Endothelial cell of umbilical vein (primary cell): ENCODE data around the gene ANKS1A. TPM values are rescaled to one million over a fixed set of nuclear protein-coding genes. Genes with fewer than 3 reads are reported as not detected.

Experiments used
- BruUV-seq: library from RNA; stranded (reverse); fragments of 400-500 nt; replicated peaks from 2 replicates; lab custom pipeline; 2021; lab: Mats Ljungman, UMichigan
- CTCF ChIA-PET: fragments of 300-600, 350-600 bp; sonication (Branson Sonifier 250); formaldehyde crosslinking; loops from one replicate; lab custom pipeline; 2021; ENCODE audit warnings: antibody characterized with exemption, inconsistent platforms; lab: Charles Lee
- POLR2A ChIA-PET: fragments of 300-600, 350-600 bp; sonication (Branson Sonifier 250); formaldehyde crosslinking; loops from one replicate; lab custom pipeline; 2021; ENCODE audit warnings: antibody characterized with exemption, inconsistent platforms; lab: Charles Lee
- DNase-seq: peaks from one replicate; pipeline ENCODE4 v3.0.0-alpha.2; 2011; ENCODE audit warnings: low read depth, low spot score
- FAIRE-seq: peaks from 2 replicates; lab custom pipeline; 2011; peaks lifted over from hg19 to GRCh38; lab: Jason Lieb, UNC
- H2AFZ ChIP-seq: 2 replicates; pipeline ENCODE4 v1.6.0; 2012; ENCODE audit warnings: low read depth, low read length, control low read depth, inconsistent platforms
- H3K27ac ChIP-seq: 2 replicates; pipeline ENCODE4 v1.5.1; 2011; ENCODE audit warnings: low read depth, mild to moderate bottlenecking, control low read depth, low read length, moderate library complexity; ENCODE audit not compliant: insufficient read depth
- H3K27me3 ChIP-seq, 2 experiments: 2 replicates each; pipeline versions ENCODE4 v1.6.0 to v1.6.1; 2011; ENCODE audit warnings: low read length in 2 of 2, mixed read lengths in 1 of 2; ENCODE audit not compliant: control insufficient read depth in 2 of 2, insufficient read depth in 2 of 2
- H3K36me3 ChIP-seq, 2 experiments: 2 replicates in 1 of 2; 3 replicates in 1 of 2; pipeline ENCODE4 v1.5.1; 2011; ENCODE audit warnings: low read length in 2 of 2, mild to moderate bottlenecking in 1 of 2, moderate library complexity in 1 of 2; ENCODE audit not compliant: control insufficient read depth in 2 of 2, insufficient read depth in 2 of 2; ENCODE audit errors: extremely low read depth in 1 of 2
- H3K4me1 ChIP-seq: 3 replicates; pipeline ENCODE4 v1.5.1; 2011; ENCODE audit warnings: mild to moderate bottlenecking, low read length; ENCODE audit not compliant: control insufficient read depth, insufficient read depth; ENCODE audit errors: extremely low read depth
- H3K4me2 ChIP-seq: 2 replicates; pipeline ENCODE4 v1.6.1; 2011; ENCODE audit warnings: low read length, control low read depth, mixed read lengths; ENCODE audit not compliant: insufficient read depth
- H3K4me3 ChIP-seq, 3 experiments: fragments of 200-600 bp in 1 of 3; sonication (generic), shearing (Covaris generic) in 1 of 3; replicated peaks in 1 of 3; 2 replicates each; pipeline ENCODE4 v1.5.1; 2011 to 2016; ENCODE audit warnings: control low read depth in 3 of 3, low read length in 3 of 3, mild to moderate bottlenecking in 2 of 3, inconsistent platforms in 1 of 3, low read depth in 1 of 3, moderate library complexity in 1 of 3; ENCODE audit not compliant: insufficient read depth in 1 of 3
- H3K79me2 ChIP-seq: 2 replicates; pipeline ENCODE4 v1.6.0; 2012; ENCODE audit warnings: low read length, inconsistent platforms; ENCODE audit not compliant: control insufficient read depth, insufficient read depth
- H3K9ac ChIP-seq: replicated peaks from 2 replicates; pipeline ENCODE3; 2011; ENCODE audit warnings: low read length, control low read depth; ENCODE audit not compliant: insufficient read depth; ENCODE audit errors: extremely low read depth
- H3K9me1 ChIP-seq: replicated peaks from 3 replicates; pipeline ENCODE4 v1.6.0; 2011; ENCODE audit warnings: mild to moderate bottlenecking, low read length; ENCODE audit not compliant: control insufficient read depth, insufficient read depth; ENCODE audit errors: extremely low read depth
- H3K9me3 ChIP-seq: replicated peaks from 2 replicates; pipeline ENCODE4 v1.5.1; 2012; ENCODE audit warnings: low read length, inconsistent platforms; ENCODE audit not compliant: control insufficient read depth, insufficient read depth
- H4K20me1 ChIP-seq: replicated peaks from 2 replicates; pipeline ENCODE3; 2011; ENCODE audit warnings: mild to moderate bottlenecking, low read length; ENCODE audit not compliant: control insufficient read depth, insufficient read depth; ENCODE audit errors: extremely low read depth
- EZH2 ChIP-seq: IDR thresholded peaks from 2 replicates; pipeline ENCODE4 v1.6.1; 2012; ENCODE audit warnings: borderline replicate concordance, low read depth, mild to moderate bottlenecking, moderate library complexity, low read length, inconsistent platforms; ENCODE audit not compliant: severe bottlenecking
- FOS ChIP-seq: IDR thresholded peaks from 2 replicates; pipeline ENCODE4 v1.6.1; 2011; ENCODE audit warnings: mild to moderate bottlenecking, low read length, moderate library complexity, borderline replicate concordance; ENCODE audit not compliant: insufficient read depth
- GATA2 ChIP-seq: IDR thresholded peaks from 2 replicates; pipeline ENCODE4 v1.7.0; 2011; ENCODE audit warnings: low read depth, mild to moderate bottlenecking, moderate library complexity, mixed read lengths, low read length; ENCODE audit not compliant: insufficient read length, insufficient read depth
- JUN ChIP-seq: IDR thresholded peaks from 2 replicates; pipeline ENCODE4 v1.6.1; 2011; ENCODE audit warnings: borderline replicate concordance, low read depth; ENCODE audit not compliant: insufficient read length, insufficient read depth
- MAX ChIP-seq: IDR thresholded peaks from 2 replicates; pipeline ENCODE4 v1.6.1; 2011; ENCODE audit not compliant: insufficient read depth, insufficient read length
- MYC ChIP-seq: IDR thresholded peaks from one replicate; pipeline ENCODE4 v1.6.1; 2011; ENCODE audit warnings: mild to moderate bottlenecking, low read depth, low read length
- POLR2A ChIP-seq: IDR thresholded peaks from 2 replicates; pipeline ENCODE4 v1.6.1; 2012; ENCODE audit warnings: low read depth, mild to moderate bottlenecking, control low read depth, low read length
- POLR2AphosphoS5 ChIP-seq: IDR thresholded peaks from 2 replicates; pipeline ENCODE4 v1.6.1; 2012; ENCODE audit warnings: low read depth, mild to moderate bottlenecking, control low read depth, low read length, moderate library complexity; ENCODE audit not compliant: insufficient read depth
- dilution Hi-C: fragments of 300-500 bp; cut with MboI; formaldehyde crosslinking; loops from one replicate; pipeline ENCODE4 v1.15.0; 2019; ENCODE audit warnings: low sequenced_read_pairs; ENCODE audit not compliant: extremely low pct_ligation_motif_present
- intact Hi-C: fragments of 100-400 bp; cut with micrococcal nuclease; formaldehyde crosslinking; loops from one replicate; pipeline ENCODE4 v1.10.0; 2022
- polyA plus RNA-seq, 4 experiments: library from polyadenylated mRNA; depleted of rRNA in 3 of 4; stranded (reverse) in 3 of 4; unstranded in 1 of 4; fragments of >200 nt; gene quantifications; 2 replicates each; pipeline versions ENCODE4 v1.2.1 to v1.2.3, GENCODE V29; 2011 to 2012; ENCODE audit warnings: missing spikeins in 1 of 4
- total RNA-seq: library from RNA; stranded (reverse); gene quantifications from 2 replicates; pipeline ENCODE4 v1.2.3, GENCODE V29; 2021
- TF ChIP-seq, protein P1 (sequence below), 2 donors: IDR thresholded peaks; 1 replicate in 1 of 2; 2 replicates in 1 of 2; pipeline ENCODE4 v1.5.1; 2011; ENCODE audit warnings: low read length in 2 of 2, mild to moderate bottlenecking in 2 of 2, moderate library complexity in 2 of 2, control low read depth in 1 of 2, inconsistent platforms in 1 of 2, low read depth in 1 of 2; ENCODE audit not compliant: insufficient read depth in 1 of 2; ENCODE audit errors: extremely low read depth in 1 of 2

Gene ANKS1A
- total and polyA plus RNA-seq, 2 donors (not counting 3 experiments of a cell fraction or from before 2014, with no cell fraction given): 8.9 to 26.1 TPM

DNA sequence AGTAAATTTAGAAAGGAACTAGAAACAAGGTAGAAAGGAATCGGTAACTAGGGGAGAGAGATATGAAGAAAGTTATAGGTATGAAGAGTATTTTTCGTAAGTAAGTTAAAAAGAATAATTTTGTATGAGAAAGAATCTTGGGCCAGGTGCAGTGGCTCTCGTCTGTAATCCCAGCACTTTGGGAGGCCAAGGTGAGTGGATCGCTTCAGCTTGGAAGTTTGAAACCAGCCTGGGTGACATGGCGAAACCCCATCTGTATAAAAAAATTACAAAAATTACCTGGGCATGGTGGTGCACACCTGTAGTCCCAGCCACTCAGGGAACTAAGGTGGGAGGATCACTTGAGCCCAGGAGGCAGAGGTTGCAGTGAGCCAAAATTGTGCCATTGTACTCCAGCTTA, 210.1 kb downstream of the ANKS1A start:
- DNase-seq (no peak), FAIRE-seq (no peak)
- H3K36me3 ChIP-seq: no peaks in the 10 kb centered on the region
- H3K9me3 ChIP-seq: no peaks in the 10 kb centered on the region
- no peak for TF ChIP-seq MAX
- TF ChIP-seq GATA2: no peak
- TF ChIP-seq FOS: no peak
- TF ChIP-seq JUN: no peak
- TF ChIP-seq MYC: no peak
- no peak for TF ChIP-seq POLR2A
- TF ChIP-seq POLR2AphosphoS5: no peak
- TF ChIP-seq, protein P1, sequence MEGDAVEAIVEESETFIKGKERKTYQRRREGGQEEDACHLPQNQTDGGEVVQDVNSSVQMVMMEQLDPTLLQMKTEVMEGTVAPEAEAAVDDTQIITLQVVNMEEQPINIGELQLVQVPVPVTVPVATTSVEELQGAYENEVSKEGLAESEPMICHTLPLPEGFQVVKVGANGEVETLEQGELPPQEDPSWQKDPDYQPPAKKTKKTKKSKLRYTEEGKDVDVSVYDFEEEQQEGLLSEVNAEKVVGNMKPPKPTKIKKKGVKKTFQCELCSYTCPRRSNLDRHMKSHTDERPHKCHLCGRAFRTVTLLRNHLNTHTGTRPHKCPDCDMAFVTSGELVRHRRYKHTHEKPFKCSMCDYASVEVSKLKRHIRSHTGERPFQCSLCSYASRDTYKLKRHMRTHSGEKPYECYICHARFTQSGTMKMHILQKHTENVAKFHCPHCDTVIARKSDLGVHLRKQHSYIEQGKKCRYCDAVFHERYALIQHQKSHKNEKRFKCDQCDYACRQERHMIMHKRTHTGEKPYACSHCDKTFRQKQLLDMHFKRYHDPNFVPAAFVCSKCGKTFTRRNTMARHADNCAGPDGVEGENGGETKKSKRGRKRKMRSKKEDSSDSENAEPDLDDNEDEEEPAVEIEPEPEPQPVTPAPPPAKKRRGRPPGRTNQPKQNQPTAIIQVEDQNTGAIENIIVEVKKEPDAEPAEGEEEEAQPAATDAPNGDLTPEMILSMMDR (IDR thresholded peaks at IDR 0.05; ENCODE audit: extremely low read depth in 1 of 2, insufficient read depth in 1 of 2, low read depth in 1 of 2, low read length in 2 of 2): no peak
- no peak for TF ChIP-seq EZH2
- no peak overlapping the region for H3K4me2 ChIP-seq
- H2AFZ ChIP-seq: no peak overlapping the region
- dilution Hi-C loops: no loop called here
- no peak overlapping the region for H3K4me3 ChIP-seq
- no peaks in the 10 kb centered on the region for H4K20me1 ChIP-seq
- POLR2A ChIA-PET: no interaction called here
- no peaks in the 10 kb centered on the region for H3K79me2 ChIP-seq
- CTCF ChIA-PET: interaction anchor here (1.5 to 1.9 kb wide), 2 partner anchors 11 to 112 kb away, joined by 5 read pairs; no protein-coding TSS in a partner anchor
- H3K4me1 ChIP-seq: peaks cover 12% of the 10 kb centered on the region
- intact Hi-C loops: no loop called here
- no peaks in the 10 kb centered on the region for H3K27me3 ChIP-seq
- no peak overlapping the region for H3K9ac ChIP-seq
- no TSS peak for BruUV-seq
- H3K27ac ChIP-seq: no peak overlapping the region
- no peaks in the 10 kb centered on the region for H3K9me1 ChIP-seq
